GF-D8 (cell line): Measurements from ENCODE around the gene CCDC126.
"Not testable (repeated sequence)": the region's sequence is repeated elsewhere in the genome, so short reads cannot be mapped to it uniquely, and the experiment has no call there.

Experiments
- DNase-seq: peaks from one replicate; lab custom pipeline; 2025; lab: John Stamatoyannopoulos, UW

Gene CCDC126

GRCh38 chr7:23628370-23628769 is 31.2 kb downstream of the CCDC126 start:
- no peak for DNase-seq

- no peak for DNase-seq
Observed at GRCh38 chr7:23633417-23633816, 36.2 kb downstream of the CCDC126 start.

DNA sequence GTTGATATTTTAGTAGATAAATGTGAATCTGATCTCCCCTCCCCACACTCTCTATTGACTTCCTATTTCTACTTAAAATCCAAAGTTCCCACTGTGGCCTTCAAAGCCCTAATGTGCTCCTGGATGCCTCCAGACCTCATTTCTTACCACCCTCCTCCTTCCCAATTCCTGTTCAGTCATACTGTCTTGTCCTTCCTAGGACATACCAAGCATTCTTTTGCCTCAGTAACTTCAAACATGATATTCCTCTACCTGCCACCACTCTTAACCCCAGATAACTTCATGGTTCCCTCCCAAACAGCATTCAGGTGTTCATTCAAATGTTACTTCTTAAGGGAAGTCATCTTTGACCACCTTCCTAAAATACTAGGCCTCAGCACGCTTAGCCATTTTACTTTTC is 48.6 kb downstream of the CCDC126 start:
- no peak for DNase-seq

GRCh38 chr7:23653942-23654341 is 56.8 kb downstream of the CCDC126 start:
- DNase-seq: no peak

- DNase-seq: peak; percentile 40
Observed at GRCh38 chr7:23654508-23654907, 57.3 kb downstream of the CCDC126 start.

DNA sequence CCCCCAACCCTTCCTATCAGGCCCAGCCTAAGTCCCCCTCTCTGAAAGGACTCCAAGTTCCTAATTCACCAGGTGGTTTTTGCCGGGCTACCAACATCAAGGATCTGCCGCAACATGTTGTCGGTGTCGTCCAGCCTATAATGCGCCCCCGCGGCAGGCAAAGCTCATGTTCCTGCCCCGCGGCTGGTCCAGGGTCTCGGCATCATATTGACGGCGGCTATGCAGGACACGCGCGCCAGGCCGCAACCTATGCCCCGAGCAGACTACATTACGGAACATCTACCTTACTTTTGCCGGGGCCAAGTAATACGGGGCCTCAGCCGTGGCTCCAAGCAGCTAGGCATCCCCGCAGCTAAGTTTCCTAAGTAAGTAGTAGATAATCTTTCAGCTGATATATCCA is 58.3 kb downstream of the CCDC126 start:
- no peak for DNase-seq

DNA sequence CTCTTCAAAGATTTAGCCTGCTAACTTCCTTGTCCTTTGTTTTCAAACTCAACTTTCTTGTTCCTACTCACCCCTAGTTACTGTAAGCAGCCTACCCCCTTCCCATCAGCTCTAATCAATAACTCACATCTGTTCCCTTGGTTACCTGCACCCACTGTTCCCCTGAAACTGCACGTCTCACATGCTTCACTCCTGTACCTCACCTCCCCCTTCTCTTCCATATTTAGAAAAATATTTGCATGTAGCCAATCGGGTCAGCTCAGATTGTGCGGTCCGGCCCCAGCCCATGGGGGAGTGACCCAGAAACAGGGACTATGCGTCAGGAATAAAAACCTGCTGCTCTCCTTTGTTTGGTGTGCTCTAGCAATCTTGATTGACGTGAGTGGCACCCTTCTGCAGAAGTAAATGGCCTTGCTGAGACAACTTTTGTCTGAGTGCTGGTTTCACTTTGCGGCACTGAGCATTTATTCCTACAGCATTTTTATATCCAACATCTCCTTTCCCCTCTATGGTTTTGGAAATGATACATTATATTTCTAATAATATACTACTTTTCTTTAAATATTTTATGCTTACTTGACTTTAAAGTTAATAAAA is 61.7 kb downstream of the CCDC126 start:
- DNase-seq: no peak

DNA sequence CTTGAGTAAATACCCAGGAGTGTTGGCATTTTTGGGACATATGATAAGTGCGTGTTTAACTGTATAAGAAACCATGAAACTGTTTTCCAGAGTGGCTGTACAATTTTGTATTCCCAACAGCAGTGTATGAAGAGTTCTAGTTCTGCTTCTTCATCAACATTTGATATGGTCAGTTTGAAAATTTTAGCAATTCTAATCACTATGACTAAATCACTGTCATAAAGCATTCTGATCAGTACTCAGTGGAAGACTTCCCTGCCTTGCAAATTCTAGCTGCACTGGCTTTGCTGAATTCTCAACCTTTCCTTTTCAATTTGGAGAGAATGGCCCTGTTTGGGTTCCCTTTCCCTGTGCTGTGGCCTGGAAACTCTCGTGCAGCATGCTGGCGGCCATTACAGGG is 64.2 kb downstream of the CCDC126 start:
- no peak for DNase-seq

DNA sequence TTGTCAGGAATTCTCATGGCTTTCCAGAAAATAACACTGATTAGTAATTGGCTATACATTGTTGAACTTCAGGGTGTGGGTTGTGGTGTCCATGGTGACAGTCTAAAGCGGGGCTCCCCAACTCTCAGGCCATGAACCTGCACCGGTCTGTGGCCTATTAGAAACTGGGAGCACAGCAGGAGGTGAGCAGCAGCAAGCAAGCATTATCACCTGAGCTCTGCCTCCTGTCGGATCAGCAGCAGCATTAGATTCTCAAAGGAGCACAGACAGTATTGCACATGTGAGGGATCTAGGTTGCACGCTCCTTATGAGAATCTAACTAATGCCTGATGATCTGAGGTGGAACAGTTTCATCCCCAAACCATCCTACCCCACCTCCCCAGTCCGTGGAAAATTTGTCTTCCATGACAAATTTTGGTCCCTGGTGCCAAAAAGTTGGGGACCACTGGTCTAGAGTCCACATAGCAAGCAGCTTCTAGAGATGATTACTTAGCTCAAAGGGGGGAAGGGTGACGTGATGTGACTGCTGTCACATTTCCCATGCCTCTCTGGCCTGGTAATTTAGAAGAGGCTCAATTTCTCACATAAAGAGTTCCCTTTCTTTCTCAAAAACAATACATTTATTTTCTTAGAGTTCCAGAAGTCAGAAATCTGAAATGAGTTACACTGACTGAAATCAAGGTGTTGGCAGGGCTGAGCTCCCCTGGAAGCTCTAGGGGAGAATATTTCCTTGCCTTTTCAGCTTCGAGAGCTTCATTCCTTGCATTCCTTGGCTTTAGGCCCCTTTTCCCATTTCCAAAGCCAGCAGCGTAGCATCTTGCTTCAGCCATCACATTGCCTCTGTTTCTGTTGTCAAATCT is 65.2 kb downstream of the CCDC126 start:
- no peak for DNase-seq

DNA sequence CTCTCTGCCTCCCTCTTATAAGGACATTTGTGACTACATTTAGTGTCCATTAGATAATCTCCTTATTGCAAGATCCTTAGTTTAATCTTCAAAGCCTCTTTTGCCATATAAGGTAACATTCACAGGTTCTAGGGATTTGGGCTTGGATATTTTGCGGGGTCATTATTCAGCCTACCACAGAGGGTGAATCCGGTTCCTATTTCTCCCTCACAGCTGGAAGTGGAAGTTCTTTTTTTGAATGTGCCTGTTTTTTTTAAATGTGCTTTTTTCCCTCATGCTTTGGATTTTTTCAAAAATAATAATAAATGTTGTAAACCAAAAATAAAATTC is 65.8 kb downstream of the CCDC126 start:
- no peak for DNase-seq

GRCh38 chr7:23664122-23664521 is 66.9 kb downstream of the CCDC126 start:
- no peak for DNase-seq

GRCh38 chr7:23672033-23672432 is 74.9 kb downstream of the CCDC126 start:
- no peak for DNase-seq

- DNase-seq: peak; percentile 69
Observed at GRCh38 chr7:23679898-23680413, 82.8 kb downstream of the CCDC126 start, which contains the start of gene FAM221A. Gene FAM221A, plus strand, starts transcription at chr7:23680199. Its CDS starts 20 bp downstream, at chr7:23680219.

DNA sequence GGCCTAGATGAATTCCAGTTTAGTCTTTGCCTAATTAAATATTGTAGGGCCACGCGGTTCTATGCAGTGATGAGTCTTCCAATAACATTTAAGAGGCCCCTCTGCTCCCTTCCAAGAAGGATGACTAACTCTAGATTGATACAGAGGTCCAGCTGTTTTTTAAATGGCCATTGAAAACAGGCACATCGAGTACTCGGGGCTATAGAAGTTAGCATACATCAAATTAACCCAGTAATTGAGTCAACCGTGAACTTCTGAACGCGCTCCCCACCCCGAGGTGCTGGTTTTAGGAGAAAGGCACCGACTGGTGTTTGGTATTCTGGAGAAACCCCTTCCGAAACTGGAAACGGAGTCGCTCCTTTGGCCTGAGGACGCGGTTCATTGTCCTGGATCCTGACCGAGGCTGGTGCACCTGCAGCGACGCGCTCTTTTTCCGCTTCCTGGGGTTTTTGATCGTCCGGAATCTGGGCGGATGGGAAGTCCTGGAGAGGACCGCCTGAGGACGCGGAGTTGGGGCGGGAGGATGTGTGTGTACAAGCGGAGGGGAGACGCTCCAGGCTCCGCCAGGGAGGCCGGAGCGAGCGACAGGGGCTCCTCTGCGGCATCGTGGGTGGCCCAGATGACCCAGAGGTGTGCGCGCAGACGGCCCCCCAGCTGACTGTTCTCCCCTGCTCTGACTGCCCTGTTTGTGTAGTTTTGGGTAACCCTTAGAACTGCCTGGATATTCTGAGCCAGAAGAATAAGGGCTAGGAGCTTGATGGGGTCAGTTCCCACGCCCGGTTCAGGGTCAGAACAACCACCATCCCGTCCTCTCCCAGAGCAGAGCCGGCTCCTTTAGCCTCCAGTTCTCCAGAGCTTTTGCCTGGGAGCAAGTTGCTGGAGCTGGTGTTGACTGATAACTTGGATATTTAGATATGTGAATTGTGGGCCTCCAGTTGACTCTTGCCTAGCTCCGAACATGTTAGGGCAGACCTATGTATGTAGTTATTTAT is 83.5 kb downstream of the CCDC126 start:
- peak; percentile 72 for DNase-seq

DNA sequence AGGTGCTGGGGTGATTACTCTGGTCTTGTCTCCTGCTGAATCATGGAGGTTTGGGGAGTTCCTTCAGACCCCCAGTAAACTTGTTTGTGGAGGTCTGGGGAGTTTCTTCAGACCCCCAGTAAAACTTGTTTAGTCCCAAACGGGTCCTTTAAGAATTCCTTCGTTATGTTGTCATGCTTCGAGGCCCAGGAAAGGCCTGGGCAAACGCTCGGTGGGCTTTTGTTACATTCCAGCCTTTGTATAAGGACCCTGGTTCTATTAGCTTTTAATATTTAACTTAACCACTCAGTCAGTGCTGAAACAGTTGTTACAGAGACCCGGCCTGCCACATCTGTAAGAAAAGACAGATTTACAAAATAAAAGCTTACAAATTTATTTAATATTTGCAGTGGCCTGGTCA is 86.9 kb downstream of the CCDC126 start:
- not testable (repeated sequence) for DNase-seq

- DNase-seq: no peak
Observed at GRCh38 chr7:23685731-23686130, 88.5 kb downstream of the CCDC126 start.

DNA sequence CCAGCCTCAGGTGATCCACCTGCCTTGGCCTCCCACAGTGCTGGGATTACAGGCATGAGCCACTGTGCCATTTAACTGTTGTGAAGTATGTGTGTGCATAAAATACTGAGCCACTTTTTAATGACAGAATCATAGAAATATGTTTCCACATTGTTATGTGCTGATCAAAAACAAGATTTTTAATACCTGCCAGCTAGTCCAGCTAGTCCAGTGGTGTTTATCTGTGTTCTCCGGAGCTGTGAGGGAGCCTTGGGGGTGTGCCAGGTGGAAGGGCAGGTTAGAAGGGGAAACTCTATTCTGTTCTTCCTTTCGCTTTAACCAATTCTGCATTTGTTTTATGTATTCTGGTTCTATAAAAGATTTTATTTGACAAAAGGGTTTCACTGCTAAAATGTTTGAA is 89.8 kb downstream of the CCDC126 start:
- DNase-seq: no peak

- no peak for DNase-seq
Observed at GRCh38 chr7:23689165-23689564, 92.0 kb downstream of the CCDC126 start.

GRCh38 chr7:23691320-23691719 is 94.1 kb downstream of the CCDC126 start:
- no peak for DNase-seq

- no peak for DNase-seq
Observed at GRCh38 chr7:23693224-23693623, 96.0 kb downstream of the CCDC126 start.
